ENCODE measurements around the gene PASK. TPM values are rescaled to one million over a fixed set of nuclear protein-coding genes. Genes with fewer than 3 reads are reported as not detected.

The PASK gene
- total RNA-seq, 1 donor from 2014 or later, result 16.9 TPM

DNA sequence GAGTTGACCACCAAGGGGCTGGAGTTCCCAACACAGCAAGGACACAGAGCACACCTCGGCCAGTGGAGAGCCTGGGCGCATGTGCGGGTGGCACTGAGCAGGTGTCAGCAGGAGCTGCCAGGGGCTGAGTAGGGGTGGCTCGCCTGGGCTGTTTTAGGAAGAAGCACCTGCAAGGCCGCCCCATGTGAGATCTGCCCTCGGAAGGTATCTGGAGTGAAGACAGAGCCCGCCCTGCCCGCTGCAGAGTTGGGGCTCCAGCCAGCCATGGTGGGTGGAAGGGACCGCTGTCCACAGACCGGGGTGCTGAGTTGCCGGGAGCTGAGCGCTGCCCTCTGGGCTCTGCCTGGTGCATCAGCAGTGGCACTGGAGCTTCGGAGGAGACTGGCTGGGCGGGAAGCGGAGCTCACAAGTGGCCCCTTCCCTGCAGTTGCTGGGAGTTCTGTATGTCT is 82.4 kb downstream of the PASK start:
- no peak for DNase-seq (ENCODE audit: low spot score)

DNA sequence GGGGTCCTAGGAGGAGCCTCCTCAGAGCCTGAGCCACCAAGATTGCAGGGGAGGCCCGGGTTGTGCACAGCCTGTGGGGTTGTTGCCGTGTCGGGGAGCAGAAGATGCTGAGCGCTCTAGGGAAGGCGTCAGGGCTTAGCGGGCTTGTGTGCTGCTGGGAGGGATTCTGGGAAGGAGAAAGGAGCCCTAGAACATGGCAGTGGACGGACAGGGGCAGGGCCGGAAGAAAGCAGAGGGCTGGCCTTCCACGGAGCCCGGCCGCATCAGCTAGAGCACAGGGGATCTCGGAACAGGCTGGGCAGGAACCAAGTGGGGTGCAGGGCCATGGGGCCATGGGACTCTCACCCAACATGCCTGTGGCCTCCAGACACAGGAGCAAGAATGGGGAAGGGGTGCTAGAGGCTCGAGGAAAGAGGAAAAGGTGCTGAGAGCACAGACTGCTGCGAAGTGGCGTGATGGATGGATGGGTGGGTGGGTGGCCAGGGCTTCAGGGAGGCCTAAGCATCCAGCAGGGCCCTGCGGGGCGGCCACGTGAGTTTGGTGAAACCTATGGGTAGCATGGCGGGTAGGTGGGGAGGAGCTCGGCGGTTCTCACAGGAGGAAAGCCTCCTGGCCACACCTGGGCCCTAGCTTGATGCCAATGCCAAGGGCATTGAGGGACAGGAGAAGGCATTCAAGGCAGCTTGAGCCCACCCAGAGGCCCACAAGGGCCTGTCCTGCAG is 82.9 kb downstream of the PASK start:
- no peak for DNase-seq (ENCODE audit: low spot score)

DNA sequence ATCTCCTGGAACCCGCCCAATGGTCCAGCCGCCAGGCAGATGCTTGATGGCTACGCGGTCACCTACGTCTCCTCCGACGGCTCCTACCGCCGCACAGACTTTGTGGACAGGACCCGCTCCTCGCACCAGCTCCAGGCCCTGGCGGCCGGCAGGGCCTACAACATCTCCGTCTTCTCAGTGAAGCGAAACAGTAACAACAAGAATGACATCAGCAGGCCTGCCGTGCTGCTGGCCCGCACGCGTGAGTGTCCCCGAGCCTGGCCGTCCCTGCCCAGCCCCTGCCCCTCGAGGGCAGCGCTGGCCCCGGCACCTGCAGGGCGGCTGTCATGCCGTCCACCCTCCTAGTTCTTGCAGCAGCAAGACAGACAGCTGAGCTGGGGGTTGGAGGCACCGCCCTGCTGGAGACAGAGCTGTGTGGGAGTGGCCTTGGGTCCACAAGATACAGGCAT is 83.9 kb downstream of the PASK start:
- no peak for DNase-seq (ENCODE audit: low spot score)

DNA sequence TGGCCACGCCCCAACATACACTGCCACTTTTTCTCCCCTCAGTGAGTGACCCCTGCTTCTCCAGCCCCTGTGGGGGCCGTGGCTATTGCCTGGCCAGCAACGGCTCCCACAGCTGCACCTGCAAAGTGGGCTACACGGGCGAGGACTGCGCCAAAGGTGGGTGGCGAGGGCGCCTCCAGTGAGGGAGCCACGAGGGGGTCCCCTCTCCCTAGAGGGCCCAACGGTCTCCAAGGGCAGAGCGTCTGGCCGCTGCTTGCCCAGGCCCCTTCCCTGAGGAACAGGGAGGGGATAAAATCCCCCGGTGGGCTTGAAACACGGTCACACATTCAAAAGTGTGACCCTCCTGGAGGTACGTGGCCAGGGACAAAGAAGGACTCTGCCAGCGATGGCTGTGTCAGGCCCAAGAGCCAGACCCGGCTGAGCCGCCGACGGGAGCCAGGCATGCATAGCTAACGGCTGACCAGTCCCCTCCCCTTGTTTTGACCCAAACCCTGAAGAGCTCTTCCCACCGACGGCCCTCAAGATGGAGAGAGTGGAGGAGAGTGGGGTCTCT is 84.4 kb downstream of the PASK start:
- DNase-seq (ENCODE audit: low spot score), result no peak

DNA sequence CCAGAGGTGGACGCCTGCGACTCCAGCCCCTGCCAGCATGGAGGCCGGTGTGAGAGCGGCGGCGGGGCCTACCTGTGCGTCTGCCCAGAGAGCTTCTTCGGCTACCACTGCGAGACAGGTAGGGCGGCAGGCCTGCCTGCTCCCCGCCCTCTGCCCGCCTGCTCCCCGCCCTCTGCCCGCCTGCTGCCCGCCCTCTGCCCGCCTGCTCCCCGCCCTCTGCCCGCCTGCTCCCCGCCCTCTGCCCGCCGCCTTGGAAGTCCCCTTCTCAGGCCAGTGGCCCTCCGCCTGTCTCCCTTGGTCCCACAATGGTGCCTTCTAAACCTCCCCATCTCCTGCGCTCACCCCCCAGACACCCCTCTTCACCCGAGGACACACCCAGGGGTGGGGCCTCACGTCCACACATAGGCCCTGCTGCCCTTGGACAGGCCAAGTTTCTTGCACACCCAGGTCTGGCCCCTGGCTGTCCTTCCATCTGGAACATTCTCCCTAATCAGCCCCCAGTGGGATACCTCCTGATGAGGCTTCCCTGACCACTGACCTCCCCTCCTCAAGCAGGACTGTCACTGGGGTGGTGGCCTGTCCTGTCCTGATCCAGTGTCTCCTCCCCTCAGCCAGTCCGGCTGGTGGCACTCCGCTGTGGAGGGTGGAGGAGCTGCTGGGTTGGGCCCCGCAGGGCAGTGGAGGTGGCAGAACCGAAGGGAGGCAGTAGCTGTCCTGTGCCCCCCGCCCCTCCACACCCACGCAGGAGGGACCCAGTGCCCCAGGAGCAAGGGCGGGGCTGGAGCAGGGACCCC is 85.1 kb downstream of the PASK start:
- peak; percentile 32 for DNase-seq (ENCODE audit: low spot score)

DNA sequence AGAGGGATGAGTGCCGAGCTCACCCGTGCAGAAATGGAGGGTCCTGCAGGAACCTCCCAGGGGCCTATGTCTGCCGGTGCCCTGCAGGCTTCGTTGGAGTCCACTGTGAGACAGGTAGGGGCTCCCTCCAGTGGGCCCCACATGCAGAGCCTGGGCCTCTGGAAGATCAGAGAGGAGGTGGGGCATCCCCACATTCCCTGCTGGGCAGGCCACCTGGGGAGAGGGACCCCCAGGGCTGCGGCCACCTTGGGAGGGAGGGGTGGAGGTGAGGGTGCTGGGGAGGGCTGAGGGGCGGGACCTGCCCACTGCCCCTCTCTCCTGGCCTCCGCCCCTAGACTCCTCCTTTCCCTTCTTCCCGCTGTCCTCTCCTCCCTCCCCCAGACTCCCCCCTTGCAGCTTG is 85.7 kb downstream of the PASK start:
- DNase-seq (ENCODE audit: low spot score), result no peak

DNA sequence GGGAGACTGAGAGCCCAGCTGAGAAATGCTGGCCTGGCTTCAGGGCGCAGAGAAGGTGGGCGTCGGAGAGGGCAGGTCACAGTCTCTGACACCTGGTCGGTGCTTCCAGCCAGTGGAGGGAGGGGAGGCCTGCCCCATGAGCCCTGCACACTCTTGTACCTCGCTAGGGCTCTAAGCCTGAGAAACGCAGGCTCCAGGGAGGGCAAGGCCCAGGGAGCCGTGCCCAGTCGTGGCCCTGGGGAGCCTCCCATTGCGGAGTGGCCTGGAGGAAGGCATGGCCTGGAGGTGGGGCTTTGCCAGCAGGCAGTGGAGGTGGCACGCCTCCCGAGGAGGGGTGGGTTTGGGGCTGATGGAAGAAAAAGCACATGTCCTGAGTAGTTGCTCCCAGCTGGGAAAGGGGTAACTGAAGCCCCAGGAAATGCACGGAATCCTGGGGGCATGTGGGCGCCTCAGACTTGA is 86.2 kb downstream of the PASK start:
- no peak for DNase-seq (ENCODE audit: low spot score)

DNA sequence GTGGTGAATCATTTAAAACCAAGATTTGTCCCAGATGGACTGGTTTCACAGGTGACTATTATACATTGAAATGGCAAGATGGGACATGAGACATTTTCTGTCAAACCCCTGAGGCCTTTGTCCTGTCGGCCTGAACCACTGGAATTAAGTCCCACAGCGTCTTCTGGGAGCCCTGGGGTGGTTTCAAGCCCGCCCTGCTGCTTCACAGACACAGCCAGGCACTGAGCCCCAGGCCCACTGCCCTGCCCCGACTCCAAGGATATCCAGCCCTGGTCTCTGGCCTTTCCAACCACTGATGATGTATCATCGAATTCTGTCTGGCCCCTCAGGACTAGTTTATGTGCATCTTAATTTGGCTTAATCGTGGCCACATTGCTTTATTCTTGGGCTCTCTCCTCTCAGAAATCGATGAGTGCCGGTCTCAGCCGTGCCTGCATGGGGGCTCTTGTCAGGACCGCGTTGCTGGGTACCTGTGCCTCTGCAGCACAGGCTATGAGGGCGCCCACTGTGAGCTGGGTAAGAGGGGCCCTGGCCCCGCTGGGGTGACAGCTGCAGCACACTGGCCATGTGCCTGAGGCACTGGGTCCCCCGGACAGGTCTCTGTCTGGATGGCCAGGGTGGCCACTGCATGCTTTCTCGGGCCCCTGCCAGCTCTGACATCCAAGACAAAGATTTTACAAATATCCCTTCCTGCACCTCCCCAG is 86.7 kb downstream of the PASK start:
- DNase-seq (ENCODE audit: low spot score), result no peak

DNA sequence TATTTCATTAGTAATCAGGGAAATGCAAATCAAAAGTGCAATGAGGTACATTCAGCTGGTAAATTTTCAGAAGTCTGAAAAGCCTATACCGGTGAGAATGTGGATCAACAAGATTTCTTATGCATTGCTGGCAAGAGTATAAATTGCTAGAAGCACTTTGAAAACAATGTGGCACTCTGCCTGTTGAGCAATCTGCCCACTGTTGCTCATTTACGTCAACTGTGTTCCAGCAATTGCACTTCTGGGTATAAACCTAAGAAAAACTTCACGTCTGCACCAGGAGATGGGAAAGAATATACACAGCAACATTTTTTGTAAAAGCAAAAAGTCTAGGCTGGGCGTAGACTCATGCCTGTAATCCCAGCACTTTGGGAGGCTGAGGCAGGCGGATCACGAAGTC is 88.0 kb downstream of the PASK start:
- DNase-seq (ENCODE audit: low spot score), result no peak

Other genes with a start within 250 kb of the PASK start
- 0.09 TPM for gene CROCC2, start 243.1 kb downstream of the PASK start, total RNA-seq
- gene SNED1, start 150.9 kb downstream of the PASK start, total RNA-seq, result 40.9 TPM
- gene MTERF4, start 47.2 kb downstream of the PASK start, total RNA-seq, result 32.7 TPM
- gene PPP1R7, start 995 bp upstream of the PASK start, total RNA-seq, result 58.6 TPM
- 2.7 TPM for gene ANO7, start 39.2 kb upstream of the PASK start, total RNA-seq
- 464 TPM for gene HDLBP, start 166.2 kb upstream of the PASK start, total RNA-seq
- gene SEPTIN2, start 166.5 kb upstream of the PASK start, total RNA-seq, result 234 TPM
- 68.8 TPM for gene FARP2, start 206.8 kb upstream of the PASK start, total RNA-seq